Activated T-cell treated with anti-CD3 and anti-CD28 coated beads, Interleukin-2, amount 50 U/mL, for 4 hours (primary cell): Measurements from ENCODE around the gene UBLCP1. TPM values are rescaled to one million over a fixed set of nuclear protein-coding genes. Genes with fewer than 3 reads are reported as not detected.
A peak's percentile ranks its signal among the peaks of the same experiment; 100 is the strongest.
"Not testable (repeated sequence)": the region's sequence is repeated elsewhere in the genome, so short reads cannot be mapped to it uniquely, and the experiment has no call there.

ENCODE experiments used
- ATAC-seq, 2 donors: fragments of 200-7000 bp; cut with Tn5 transposase; one replicate each; pipeline ENCODE4 v1.10.0; 2021
- DNase-seq: peaks from one replicate; pipeline ENCODE4 v3.0.0-alpha.2; 2020
- H3K27me3 Mint-ChIP-seq: one replicate; pipeline ENCODE4 v1.8.0; 2021; ENCODE audit warnings: low read depth, mixed read lengths
- H3K36me3 Mint-ChIP-seq: one replicate; pipeline ENCODE4 v1.8.0; 2022; ENCODE audit warnings: mixed read lengths; ENCODE audit not compliant: insufficient read depth
- H3K4me1 Mint-ChIP-seq: one replicate; pipeline ENCODE4 v1.8.0; 2021; ENCODE audit warnings: low read depth, mixed read lengths
- H3K4me3 Mint-ChIP-seq: one replicate; pipeline ENCODE4 v1.8.0; 2021; ENCODE audit warnings: mild to moderate bottlenecking, moderate library complexity, mixed read lengths
- H3K9me3 Mint-ChIP-seq: one replicate; pipeline ENCODE4 v1.8.0; 2021; ENCODE audit warnings: mixed read lengths
- total RNA-seq, 3 donors: library from RNA; stranded (reverse); gene quantifications; one replicate each; pipeline ENCODE4 v1.2.1, GENCODE V29; 2021

Gene UBLCP1
- total RNA-seq, 3 donors from 2014 or later: 39.7 to 43.9 (median 42.7) TPM

DNA sequence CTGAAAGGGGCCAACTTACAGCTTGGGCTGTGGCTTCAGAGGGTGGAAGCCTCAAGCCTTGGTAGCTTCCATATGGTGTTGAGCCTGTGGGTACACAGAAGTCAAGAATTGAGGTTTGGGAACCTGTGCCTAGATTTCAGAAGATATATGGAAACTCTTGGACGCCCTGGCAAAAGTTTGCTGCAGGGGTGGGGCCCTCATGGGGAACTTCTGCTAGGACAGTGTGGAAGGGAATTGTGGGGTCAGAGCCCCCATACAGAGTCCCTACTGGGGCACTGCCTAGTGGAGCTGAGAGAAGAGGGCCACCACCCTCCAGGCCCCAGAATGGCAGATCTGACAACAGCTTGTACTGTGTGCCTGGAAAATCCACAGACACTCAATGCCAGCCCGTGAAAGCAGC, 3.7 kb downstream of the UBLCP1 start:
- not testable (repeated sequence) for H3K4me3 Mint-ChIP-seq, H3K9me3 Mint-ChIP-seq, H3K27me3 Mint-ChIP-seq, DNase-seq, ATAC-seq
- Mint-ChIP-seq H3K36me3 (peaks cover 37% of the 10 kb centered on the region), H3K4me1 (peaks cover 56% of the 10 kb centered on the region)

DNA sequence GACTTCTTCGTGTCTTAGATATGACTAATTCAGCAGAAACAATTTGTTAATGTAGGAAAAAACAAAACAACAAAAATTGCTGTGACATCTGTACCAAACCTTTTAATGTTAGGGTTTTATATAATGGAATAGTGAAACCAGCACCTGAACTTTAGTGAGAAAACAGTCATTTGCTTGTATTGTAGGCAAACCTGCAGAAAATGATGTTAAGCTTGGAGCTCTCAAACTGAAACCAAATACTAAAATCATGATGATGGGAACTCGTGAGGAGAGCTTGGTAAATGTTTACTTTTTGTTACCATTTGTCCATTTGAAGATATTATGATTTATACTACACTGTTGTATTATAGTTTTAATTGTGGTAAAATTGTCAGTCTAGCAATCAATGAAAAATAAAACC, 6.6 kb downstream of the UBLCP1 start:
- no peak for ATAC-seq
- Mint-ChIP-seq H3K9me3 (no peaks in the 10 kb centered on the region), H3K36me3 (peaks cover 48% of the 10 kb centered on the region), H3K27me3 (no peaks in the 10 kb centered on the region), H3K4me3 (no peak overlapping the region), H3K4me1 (peaks cover 38% of the 10 kb centered on the region)
- no peak for DNase-seq

DNA sequence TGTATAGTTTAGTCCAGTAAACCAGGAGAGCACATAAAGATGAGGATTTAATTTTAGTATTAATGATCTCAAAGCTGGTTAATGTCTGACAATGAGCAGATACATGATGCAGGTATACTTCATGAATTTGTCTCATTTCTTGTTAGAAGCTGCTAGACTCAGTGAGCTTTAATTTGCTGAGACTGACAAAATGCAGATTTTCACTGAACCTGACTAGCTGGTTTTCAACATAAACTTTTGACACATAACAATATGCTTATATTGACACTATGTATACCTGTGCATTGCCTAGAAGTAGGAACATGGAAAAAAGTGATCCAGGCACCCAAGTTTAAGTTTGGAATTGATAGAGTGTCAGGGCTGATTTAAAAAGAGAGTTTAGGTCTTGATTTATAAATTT, 10.8 kb downstream of the UBLCP1 start:
- DNase-seq: no peak
- ATAC-seq: no peak
- Mint-ChIP-seq H3K4me1 (peaks cover 25% of the 10 kb centered on the region), H3K9me3 (no peaks in the 10 kb centered on the region), H3K4me3 (no peak overlapping the region), H3K27me3 (no peaks in the 10 kb centered on the region), H3K36me3 (peaks cover 39% of the 10 kb centered on the region)

DNA sequence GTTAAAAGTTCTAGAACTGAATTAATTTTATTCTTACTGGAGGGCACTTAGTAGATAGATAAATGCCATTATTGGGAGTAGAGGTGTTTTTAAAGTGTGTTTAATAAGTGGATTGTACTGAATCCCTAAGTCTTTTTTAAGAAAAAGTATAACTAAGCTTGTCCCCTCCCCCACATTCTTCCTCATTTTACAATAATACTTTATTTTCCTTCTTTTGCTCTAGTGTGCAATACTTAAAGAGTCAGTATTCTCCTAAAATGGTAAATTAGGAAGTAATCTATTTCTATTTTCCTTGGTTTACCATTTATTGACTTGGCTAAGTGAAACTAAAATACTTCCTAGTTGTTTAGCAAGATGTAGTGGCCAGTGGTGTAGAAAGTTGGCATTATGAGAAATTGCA, 11.6 kb downstream of the UBLCP1 start:
- Mint-ChIP-seq H3K36me3 (peaks cover 39% of the 10 kb centered on the region), H3K9me3 (no peaks in the 10 kb centered on the region), H3K27me3 (no peaks in the 10 kb centered on the region), H3K4me3 (no peak overlapping the region), H3K4me1 (peaks cover 18% of the 10 kb centered on the region)
- no peak for DNase-seq
- ATAC-seq: no peak

DNA sequence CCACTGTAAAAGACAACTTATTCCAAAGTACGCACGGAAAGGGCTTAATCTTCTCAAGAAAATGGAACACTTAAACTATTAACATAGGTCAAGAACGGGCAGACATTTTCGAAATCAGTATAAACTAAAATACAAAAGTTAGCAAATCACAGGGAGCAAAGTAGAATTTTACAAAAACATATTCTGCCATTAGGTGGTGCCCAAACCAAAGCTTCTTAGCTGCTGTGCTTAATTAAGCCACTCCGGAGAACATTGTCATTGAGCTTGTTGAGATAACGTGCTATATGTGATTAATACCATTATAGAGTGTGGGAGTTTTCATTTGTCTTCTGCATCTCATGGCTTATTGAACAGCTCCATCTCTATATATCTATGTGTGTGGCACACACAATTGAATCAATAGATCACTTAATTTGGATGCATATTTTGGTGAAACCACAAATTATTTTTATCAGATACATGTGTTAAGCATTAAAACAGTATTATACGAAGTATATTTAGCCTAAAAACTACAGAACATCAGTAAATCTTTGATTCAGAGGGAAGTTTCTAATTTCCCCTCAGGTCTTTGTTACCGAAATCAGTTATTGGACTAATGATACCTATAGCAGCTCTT, 23.4 kb downstream of the UBLCP1 start:
- peak; percentile 56 to 69 for ATAC-seq
- no peak for DNase-seq

DNA sequence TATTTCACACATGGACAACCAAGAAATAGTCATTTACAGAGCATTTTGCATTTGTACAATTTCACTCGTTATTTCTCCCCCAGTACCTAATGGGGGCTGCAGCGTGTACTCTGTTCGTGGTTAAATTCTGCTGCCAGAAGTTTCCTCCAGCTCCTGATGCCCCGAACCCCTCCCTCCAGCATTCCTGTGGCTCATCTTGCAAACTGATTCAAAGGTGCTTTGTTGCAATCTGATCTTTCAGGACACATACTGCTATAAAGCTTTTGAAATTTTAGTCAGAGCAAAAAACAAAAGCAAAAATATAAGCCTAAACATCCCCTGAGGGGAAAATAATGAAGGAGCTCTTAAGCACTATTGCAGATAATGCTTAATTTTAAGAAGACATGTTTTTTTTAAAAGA, 27.7 kb downstream of the UBLCP1 start:
- peaks cover 2% of the 10 kb centered on the region for H3K36me3 Mint-ChIP-seq
- no peaks in the 10 kb centered on the region for H3K9me3 Mint-ChIP-seq
- ATAC-seq (no peak), DNase-seq (no peak)
- H3K4me1 Mint-ChIP-seq: no peaks in the 10 kb centered on the region
- H3K27me3 Mint-ChIP-seq: no peaks in the 10 kb centered on the region
- H3K4me3 Mint-ChIP-seq: no peak overlapping the region

More for the DNA sequence above, 23.4 kb downstream of the UBLCP1 start:
- no peaks in the 10 kb centered on the region for H3K27me3 Mint-ChIP-seq
- H3K36me3 Mint-ChIP-seq: peaks cover 8% of the 10 kb centered on the region
- no peak overlapping the region for H3K4me3 Mint-ChIP-seq
- H3K4me1 Mint-ChIP-seq: no peaks in the 10 kb centered on the region
- no peaks in the 10 kb centered on the region for H3K9me3 Mint-ChIP-seq

DNA sequence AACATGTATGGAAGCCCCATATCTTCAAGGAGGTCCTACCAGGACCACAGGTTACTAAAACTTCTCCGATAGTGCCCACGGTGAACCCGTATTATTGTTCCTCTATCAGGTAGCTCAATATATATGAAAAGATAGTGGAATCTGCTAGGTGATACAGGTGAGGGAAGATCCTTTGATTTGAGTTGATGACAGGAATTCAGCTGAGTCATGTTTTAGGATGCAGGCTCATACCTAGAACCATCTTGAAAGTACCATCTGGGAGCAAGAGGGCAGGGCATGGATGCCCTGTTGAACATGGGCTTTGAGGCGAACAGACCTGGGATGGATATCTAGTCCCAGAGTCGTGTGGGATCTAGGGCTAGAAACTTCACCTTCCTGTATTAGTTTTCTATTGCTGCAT, 31.8 kb downstream of the UBLCP1 start:
- H3K36me3 Mint-ChIP-seq: peaks cover 10% of the 10 kb centered on the region
- H3K9me3 Mint-ChIP-seq: peaks cover 21% of the 10 kb centered on the region
- peaks cover 3% of the 10 kb centered on the region for H3K27me3 Mint-ChIP-seq
- H3K4me3 Mint-ChIP-seq: no peak overlapping the region
- DNase-seq (no peak), ATAC-seq (no peak)
- no peaks in the 10 kb centered on the region for H3K4me1 Mint-ChIP-seq

DNA sequence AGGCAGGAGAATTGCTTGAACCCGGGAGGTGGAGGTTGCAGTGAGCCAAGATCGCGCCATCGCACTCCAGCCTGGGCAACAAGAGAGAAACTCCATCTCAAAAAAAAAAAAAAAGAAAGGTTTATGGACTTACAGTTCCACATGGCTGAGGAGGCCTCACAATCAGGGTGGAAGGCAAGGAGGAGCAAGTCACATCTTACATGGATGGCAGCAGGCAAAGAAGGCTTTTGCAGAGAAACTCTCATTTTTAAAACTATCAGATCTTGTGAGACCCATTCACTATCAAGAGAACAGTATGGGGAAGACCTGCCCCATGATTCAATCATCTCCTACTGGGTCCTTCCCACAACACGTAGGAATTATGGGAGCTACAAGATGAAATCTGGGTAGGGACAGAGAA, 34.2 kb downstream of the UBLCP1 start:
- peaks cover 13% of the 10 kb centered on the region for H3K36me3 Mint-ChIP-seq
- not testable (repeated sequence) for H3K27me3 Mint-ChIP-seq, H3K4me3 Mint-ChIP-seq, H3K4me1 Mint-ChIP-seq, ATAC-seq, DNase-seq
- H3K9me3 Mint-ChIP-seq: peaks cover 37% of the 10 kb centered on the region

DNA sequence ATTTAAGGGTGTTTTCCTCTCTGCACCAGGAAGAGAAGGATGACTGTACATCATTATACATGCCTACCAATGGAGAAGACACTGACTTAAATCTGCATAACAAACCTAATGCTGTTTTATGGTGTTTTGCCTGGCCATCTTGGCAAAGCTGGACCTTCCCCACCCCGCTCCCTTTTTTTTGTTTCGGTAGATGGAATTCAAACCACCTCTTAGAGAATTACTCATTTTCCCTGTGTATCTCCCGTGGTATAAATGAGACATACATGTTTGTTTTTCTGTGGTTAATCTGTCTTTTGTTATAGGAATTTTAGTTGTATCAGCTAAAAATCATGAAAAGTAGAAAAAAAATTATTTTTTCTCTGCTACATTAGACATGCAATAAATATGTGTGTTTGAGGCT, 38.4 kb downstream of the UBLCP1 start:
- DNase-seq (no peak), ATAC-seq (no peak)
- Mint-ChIP-seq H3K9me3 (peaks cover 46% of the 10 kb centered on the region), H3K4me3 (no peak overlapping the region), H3K36me3 (peaks cover 10% of the 10 kb centered on the region), H3K4me1 (no peaks in the 10 kb centered on the region), H3K27me3 (peaks cover 7% of the 10 kb centered on the region)

DNA sequence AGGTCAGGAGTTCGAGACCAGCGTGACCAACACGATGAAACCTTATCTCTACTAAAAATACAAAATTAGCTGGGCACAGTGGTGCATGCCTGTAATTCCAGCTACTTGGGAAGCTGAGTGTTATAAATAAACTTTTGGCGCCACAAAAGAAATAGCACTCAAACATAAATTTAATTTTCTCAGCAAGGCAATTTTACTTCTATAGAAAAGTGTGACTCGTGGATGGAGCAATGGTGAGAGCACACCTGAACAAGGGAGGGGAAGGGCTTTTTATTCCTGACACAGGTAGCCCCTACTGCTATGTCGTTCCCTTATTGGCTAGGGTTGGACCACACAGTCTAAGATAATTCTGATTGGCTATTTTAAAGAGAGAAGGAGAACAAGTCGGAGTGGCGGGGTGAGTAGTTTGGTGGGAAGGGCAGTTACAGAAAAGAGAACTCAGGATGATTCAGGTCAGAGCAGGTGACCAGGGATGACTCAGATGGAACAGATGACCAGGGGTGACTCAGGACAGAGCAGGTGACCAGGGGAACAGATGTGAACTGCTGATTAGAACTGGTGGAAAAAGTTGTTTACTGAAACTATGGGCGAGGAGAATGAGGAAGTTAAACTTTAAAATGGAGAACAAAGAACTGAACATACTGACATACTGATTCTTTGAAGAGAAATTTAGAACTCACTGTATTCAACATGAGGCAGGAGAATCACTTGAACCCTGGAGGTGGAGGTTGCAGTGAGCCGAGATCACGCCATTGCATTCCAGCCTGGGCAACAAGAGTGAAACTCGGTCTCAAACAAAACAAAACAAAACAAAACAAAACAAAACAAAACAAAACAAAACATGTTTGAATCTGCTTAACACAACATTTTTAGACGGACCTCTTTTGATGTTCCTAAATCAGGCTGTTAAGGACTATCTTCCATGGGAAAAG, 39.1 kb downstream of the UBLCP1 start:
- not testable (repeated sequence) for H3K4me1 Mint-ChIP-seq, H3K4me3 Mint-ChIP-seq, ATAC-seq, DNase-seq, H3K27me3 Mint-ChIP-seq
- Mint-ChIP-seq H3K36me3 (peaks cover 10% of the 10 kb centered on the region), H3K9me3 (peaks cover 45% of the 10 kb centered on the region)

DNA sequence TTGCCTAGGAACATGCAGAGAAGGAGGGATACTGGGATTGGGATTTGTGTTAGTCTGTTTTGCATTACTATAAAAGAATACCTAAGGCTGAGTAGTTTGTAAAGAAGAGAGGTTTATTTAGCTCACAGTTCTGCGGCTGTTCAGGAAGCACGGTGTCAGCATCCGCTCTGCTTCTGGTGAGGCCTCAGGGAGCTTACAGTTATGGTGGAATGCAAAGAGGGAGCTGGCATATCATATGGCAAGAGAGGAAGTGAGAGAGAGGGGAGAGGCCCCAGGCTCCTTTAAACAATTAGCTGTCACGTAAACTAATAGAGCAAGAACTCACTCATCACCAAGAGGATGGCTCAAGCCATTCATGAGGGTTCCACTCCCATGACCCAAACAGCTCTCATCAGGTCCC, 40.2 kb downstream of the UBLCP1 start:
- peaks cover 10% of the 10 kb centered on the region for H3K36me3 Mint-ChIP-seq
- ATAC-seq (no peak), DNase-seq (no peak)
- peaks cover 34% of the 10 kb centered on the region for H3K9me3 Mint-ChIP-seq
- H3K4me1 Mint-ChIP-seq: no peaks in the 10 kb centered on the region
- H3K27me3 Mint-ChIP-seq: peaks cover 8% of the 10 kb centered on the region
- no peak overlapping the region for H3K4me3 Mint-ChIP-seq

DNA sequence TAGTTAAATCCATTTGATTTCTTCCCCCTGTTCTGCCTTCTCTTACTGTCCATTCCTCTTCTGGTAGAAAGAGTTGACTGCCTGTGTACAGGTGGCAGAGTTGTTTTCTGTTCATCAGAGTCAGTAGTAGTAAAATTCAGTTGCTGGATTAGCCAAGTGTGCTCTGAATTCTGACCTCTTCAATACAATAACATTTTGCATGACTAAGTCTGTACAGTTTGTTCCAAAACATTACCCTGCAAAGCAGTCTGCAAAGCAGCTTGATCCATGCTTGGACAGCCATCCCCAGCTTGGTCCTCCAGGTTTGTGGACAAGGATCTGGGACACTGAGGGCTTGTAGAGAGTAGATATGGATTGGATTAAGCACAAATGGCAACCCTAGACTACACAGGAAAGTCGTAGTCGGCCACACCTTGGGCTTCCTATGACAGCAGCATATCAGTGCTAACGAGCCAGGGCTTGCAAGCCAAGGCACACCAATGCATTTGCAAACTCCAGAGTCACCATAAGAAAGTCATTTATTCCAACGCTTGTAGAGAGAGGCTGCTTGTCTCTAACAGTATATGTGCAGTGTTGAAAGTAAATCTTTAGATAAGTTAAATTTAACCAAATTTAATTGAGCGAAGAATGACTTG, 42.0 kb downstream of the UBLCP1 start:
- no peak for ATAC-seq
- DNase-seq: no peak
- Mint-ChIP-seq H3K36me3 (peaks cover 4% of the 10 kb centered on the region), H3K4me1 (no peaks in the 10 kb centered on the region), H3K4me3 (no peak overlapping the region), H3K9me3 (peaks cover 25% of the 10 kb centered on the region), H3K27me3 (peaks cover 9% of the 10 kb centered on the region)

DNA sequence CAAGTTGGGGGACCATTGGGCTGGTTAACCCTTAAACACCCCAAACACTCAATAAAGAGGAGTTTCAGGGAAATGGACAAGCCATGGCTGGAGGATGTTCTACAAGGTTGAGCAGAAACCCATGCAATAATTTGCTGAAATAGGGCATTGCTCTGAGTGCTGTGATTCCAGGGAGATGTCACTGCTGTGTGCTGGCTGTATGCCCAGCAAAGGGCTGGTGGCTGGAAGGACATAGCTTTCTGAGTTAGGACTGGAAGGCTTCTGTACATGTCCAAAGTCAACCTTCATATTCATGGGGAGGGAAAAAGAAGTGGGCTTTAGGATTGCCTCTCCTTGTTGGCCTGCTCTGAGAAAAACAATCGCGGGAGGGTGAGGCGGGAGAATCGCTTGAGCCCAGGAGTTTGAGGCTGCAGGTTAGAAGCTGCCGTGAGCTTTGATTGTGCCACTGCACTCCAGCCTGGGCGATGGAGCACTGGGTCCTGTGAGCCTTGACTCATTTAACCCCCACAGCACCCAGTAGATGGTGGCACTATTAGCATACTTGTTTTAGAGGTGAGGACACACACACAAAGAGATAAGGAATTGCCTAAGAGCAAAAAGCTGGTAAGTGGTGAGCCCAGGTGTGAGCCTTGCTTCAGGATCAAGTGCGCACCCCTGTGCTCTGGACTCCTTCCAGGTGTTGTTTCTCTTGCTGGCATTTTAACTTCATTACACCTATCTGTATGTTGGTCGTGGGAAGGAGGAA, 46.8 kb downstream of the UBLCP1 start:
- H3K36me3 Mint-ChIP-seq: no peaks in the 10 kb centered on the region
- no peak for ATAC-seq
- peak overlapping the region; percentile 11 for H3K4me3 Mint-ChIP-seq
- no peaks in the 10 kb centered on the region for H3K9me3 Mint-ChIP-seq
- H3K27me3 Mint-ChIP-seq: peaks cover 15% of the 10 kb centered on the region
- peaks cover 5% of the 10 kb centered on the region for H3K4me1 Mint-ChIP-seq
- no peak for DNase-seq

DNA sequence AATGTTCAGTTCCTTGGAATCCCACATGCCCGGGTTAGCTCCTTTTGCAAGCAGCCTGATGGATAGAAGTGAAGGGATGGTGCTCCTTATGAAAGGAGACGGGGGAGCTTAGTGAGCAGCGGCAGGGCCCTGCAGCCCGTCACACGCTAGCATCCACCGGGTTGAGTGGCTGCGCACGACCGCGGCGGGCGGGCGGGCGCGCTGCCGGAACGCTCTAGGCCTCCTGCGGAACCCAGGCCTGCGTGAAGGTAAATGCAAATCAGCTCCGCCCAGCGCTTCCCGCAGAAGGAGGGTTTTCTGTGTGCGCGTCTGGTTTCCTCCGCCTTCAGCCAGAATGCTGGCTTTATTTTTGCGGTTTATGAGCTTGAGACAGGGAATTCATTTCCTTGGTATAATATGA, 47.4 kb downstream of the UBLCP1 start:
- Mint-ChIP-seq H3K36me3 (no peaks in the 10 kb centered on the region), H3K4me3 (peak overlapping the region; percentile 11), H3K4me1 (peaks cover 5% of the 10 kb centered on the region), H3K27me3 (peaks cover 15% of the 10 kb centered on the region), H3K9me3 (no peaks in the 10 kb centered on the region)
- DNase-seq: peak; percentile 14
- peak; percentile 89 to 94 for ATAC-seq
